Epithelial cell of proximal tubule (primary cell): ENCODE measurements around the gene HOXB4. TPM values are rescaled to one million over a fixed set of nuclear protein-coding genes. Genes with fewer than 3 reads are reported as not detected.

Experiments used
- DNase-seq: peaks from one replicate; pipeline ENCODE4 v3.0.0-alpha.2; 2011; ENCODE audit warnings: low read depth
- H3K4me3 ChIP-seq: 2 replicates; pipeline ENCODE4 v1.5.1; 2011; ENCODE audit warnings: low read depth, mild to moderate bottlenecking, low read length
- CTCF ChIP-seq: conservative IDR thresholded peaks from 2 replicates; pipeline ENCODE4 v1.5.1; 2012; ENCODE audit warnings: low read depth, mild to moderate bottlenecking, low read length
- total RNA-seq: library from RNA; depleted of rRNA; stranded (reverse); fragments of >200 nt; gene quantifications from 2 replicates; pipeline ENCODE4 v1.2.3, GENCODE V29; 2015

HOXB4 gene
- total RNA-seq, 1 donor from 2014 or later: 5.7 TPM

- no peak for DNase-seq
- no peak for TF ChIP-seq CTCF
- no peak overlapping the region for H3K4me3 ChIP-seq
Observed at GRCh38 chr17:48526608-48527546, 51.3 kb downstream of the HOXB4 start.

Other genes starting within 250 kb of the HOXB4 start
- gene SKAP1, start 148.1 kb downstream of the HOXB4 start, total RNA-seq: 1.5 and 11.4 TPM in 2 replicates
- not detected in 2 replicates for gene HOXB1, start 47.3 kb downstream of the HOXB4 start, total RNA-seq
- 21.1 and 43.7 TPM in 2 replicates for gene HOXB2, start 33.2 kb downstream of the HOXB4 start, total RNA-seq
- gene HOXB3, start 11.9 kb upstream of the HOXB4 start, total RNA-seq: 22.6 and 49.9 TPM in 2 replicates
- gene HOXB5, start 15.4 kb upstream of the HOXB4 start, total RNA-seq: 2.8 and 5.5 TPM in 2 replicates
- gene HOXB6, start 26.6 kb upstream of the HOXB4 start, total RNA-seq: 42.9 and 55.6 TPM in 2 replicates
- gene HOXB7, start 32.7 kb upstream of the HOXB4 start, total RNA-seq: 24.9 and 26.0 TPM in 2 replicates
- gene HOXB8, start 36.9 kb upstream of the HOXB4 start, total RNA-seq: 12.7 and 21.4 TPM in 2 replicates
- gene HOXB9, start 48.0 kb upstream of the HOXB4 start, total RNA-seq: 74.5 and 83.8 TPM in 2 replicates
- not detected in 2 replicates for gene PRAC1, start 144.2 kb upstream of the HOXB4 start, total RNA-seq
- gene PRAC2, start 144.8 kb upstream of the HOXB4 start, total RNA-seq: not detected in 2 replicates
- not detected in 2 replicates for gene HOXB13, start 150.4 kb upstream of the HOXB4 start, total RNA-seq
- gene TTLL6, start 238.9 kb upstream of the HOXB4 start, total RNA-seq: 0.22 TPM in 1 of 2 replicates, not detected in the other